SU-DHL-6 (cell line): ENCODE measurements around the gene ZFP1.
"Not testable (repeated sequence)": the region's sequence is repeated elsewhere in the genome, so short reads cannot be mapped to it uniquely, and the experiment has no call there.

Source experiments
- H2AFZ ChIP-seq: fragments of 200-600 bp; sonication (generic); 2 replicates; pipeline ENCODE4 v1.6.1; 2014; ENCODE audit warnings: low read depth, mild to moderate bottlenecking, moderate library complexity, mixed read lengths, antibody characterized with exemption, low read length; ENCODE audit not compliant: severe bottlenecking
- H3F3A ChIP-seq: fragments of 200-600 bp; shearing (Covaris generic); 2 replicates; pipeline ENCODE4 v1.6.0; 2016; ENCODE audit warnings: antibody characterized with exemption, mild to moderate bottlenecking; ENCODE audit not compliant: insufficient read depth
- H3K27ac ChIP-seq: fragments of 200-600 bp; sonication (generic); 2 replicates; pipeline ENCODE4 v1.5.1; 2016; ENCODE audit warnings: low read depth, mild to moderate bottlenecking, low read length, moderate library complexity, mixed read lengths
- H3K27me3 ChIP-seq: fragments of 200-600 bp; sonication (generic), shearing (Covaris generic); 2 replicates; pipeline ENCODE4 v1.6.0; 2014; ENCODE audit warnings: mild to moderate bottlenecking, low read length
- H3K36me3 ChIP-seq: fragments of 200-600 bp; sonication (generic); 2 replicates; pipeline ENCODE4 v1.6.1; 2014; ENCODE audit warnings: mild to moderate bottlenecking, low read length, mixed read lengths
- H3K4me2 ChIP-seq: fragments of 300-600, 200-600 bp; shearing (Covaris generic), sonication (generic); 2 replicates; pipeline ENCODE4 v1.6.0; 2014; ENCODE audit warnings: low read length, low read depth, mild to moderate bottlenecking; ENCODE audit not compliant: poor library complexity, severe bottlenecking
- H3K4me3 ChIP-seq: fragments of 200-600 bp; sonication (generic); 2 replicates; pipeline ENCODE4 v1.5.1; 2014; ENCODE audit warnings: antibody characterized with exemption, low read length, mild to moderate bottlenecking, mixed read lengths; ENCODE audit not compliant: insufficient read depth, poor library complexity, severe bottlenecking
- H3K79me2 ChIP-seq: fragments of 200-600 bp; sonication (generic); 2 replicates; pipeline ENCODE4 v1.6.1; 2014; ENCODE audit warnings: mild to moderate bottlenecking, low read length, moderate library complexity; ENCODE audit not compliant: insufficient read depth
- H3K9ac ChIP-seq: fragments of 200-600 bp; sonication (generic); 2 replicates; pipeline ENCODE4 v1.7.0; 2014; ENCODE audit warnings: mild to moderate bottlenecking, low read length
- H3K9me2 ChIP-seq: fragments of 200-600 bp; sonication (generic); replicated peaks from 2 replicates; pipeline ENCODE4 v1.6.1; 2014; ENCODE audit warnings: low read length; ENCODE audit not compliant: insufficient read depth
- H3K9me3 ChIP-seq: fragments of 200-600 bp; sonication (generic); 2 replicates; pipeline ENCODE4 v1.6.1; 2014; ENCODE audit warnings: low read length, mixed read lengths; ENCODE audit not compliant: insufficient read depth
- H4K20me1 ChIP-seq: fragments of 200-600 bp; sonication (generic); 2 replicates; pipeline ENCODE4 v1.6.1; 2014; ENCODE audit warnings: low read depth, mild to moderate bottlenecking, antibody characterized with exemption, low read length, moderate library complexity, mixed read lengths
- CTCF ChIP-seq: fragments of 200-600 bp; sonication (generic); IDR thresholded peaks from one replicate; pipeline ENCODE4 v1.5.1; 2017; ENCODE audit warnings: antibody characterized with exemption, mild to moderate bottlenecking, low read length, moderate library complexity; ENCODE audit not compliant: insufficient read depth, poor library complexity, severe bottlenecking
- EZH2phosphoT487 ChIP-seq: fragments of 200-600 bp; sonication (generic), shearing (Covaris generic); conservative IDR thresholded peaks from 2 replicates; pipeline ENCODE4 v1.6.1; 2018; ENCODE audit warnings: mild to moderate bottlenecking, antibody characterized with exemption, low read length, moderate library complexity, mixed read lengths

Gene ZFP1

GRCh38 chr16:75122609-75123008, 25.7 kb upstream of the ZFP1 start:
- H3K9ac ChIP-seq, result no peak overlapping the region
- no peaks in the 10 kb centered on the region for H3K27me3 ChIP-seq
- H4K20me1 ChIP-seq, result no peaks in the 10 kb centered on the region
- no peak overlapping the region for H3K27ac ChIP-seq
- TF ChIP-seq CTCF, result no peak
- no peak for TF ChIP-seq EZH2phosphoT487
- no peak overlapping the region for H3K4me2 ChIP-seq
- no peaks in the 10 kb centered on the region for H3F3A ChIP-seq
- H3K9me2 ChIP-seq, result no peaks in the 10 kb centered on the region
- H3K4me3 ChIP-seq, result no peak overlapping the region
- H3K79me2 ChIP-seq, result no peaks in the 10 kb centered on the region
- H3K36me3 ChIP-seq, result no peaks in the 10 kb centered on the region; the same call in 1 of the 2 replicates
- H3K9me3 ChIP-seq, result peaks cover 17% of the 10 kb centered on the region; the same call in 1 of the 2 replicates
- no peak overlapping the region for H2AFZ ChIP-seq

GRCh38 chr16:75127713-75128415, 20.5 kb upstream of the ZFP1 start:
- no peaks in the 10 kb centered on the region for H4K20me1 ChIP-seq
- H3K36me3 ChIP-seq, result no peaks in the 10 kb centered on the region; the same call in 1 of the 2 replicates
- H3K9ac ChIP-seq, result no peak overlapping the region
- H3K4me3 ChIP-seq, result no peak overlapping the region
- H3K4me2 ChIP-seq, result no peak overlapping the region
- H3K27me3 ChIP-seq, result no peaks in the 10 kb centered on the region
- H3K79me2 ChIP-seq, result no peaks in the 10 kb centered on the region
- H2AFZ ChIP-seq, result no peak overlapping the region
- no peaks in the 10 kb centered on the region for H3K9me2 ChIP-seq
- H3K9me3 ChIP-seq, result peaks cover 9% of the 10 kb centered on the region; the same call in 1 of the 2 replicates
- no peaks in the 10 kb centered on the region for H3F3A ChIP-seq
- no peak for TF ChIP-seq EZH2phosphoT487
- TF ChIP-seq CTCF, result no peak
- H3K27ac ChIP-seq, result no peak overlapping the region

- not testable (repeated sequence) for H3K27ac ChIP-seq, H3K4me3 ChIP-seq, H3F3A ChIP-seq, H4K20me1 ChIP-seq, H2AFZ ChIP-seq, H3K4me2 ChIP-seq, H3K27me3 ChIP-seq, H3K9ac ChIP-seq, H3K9me3 ChIP-seq, H3K79me2 ChIP-seq, H3K9me2 ChIP-seq, H3K36me3 ChIP-seq
These were observed 18.7 kb upstream of the ZFP1 start for GRCh38 chr16:75129421-75130149.
